ENCODE results near the gene HABP4.

HABP4 gene

DNA sequence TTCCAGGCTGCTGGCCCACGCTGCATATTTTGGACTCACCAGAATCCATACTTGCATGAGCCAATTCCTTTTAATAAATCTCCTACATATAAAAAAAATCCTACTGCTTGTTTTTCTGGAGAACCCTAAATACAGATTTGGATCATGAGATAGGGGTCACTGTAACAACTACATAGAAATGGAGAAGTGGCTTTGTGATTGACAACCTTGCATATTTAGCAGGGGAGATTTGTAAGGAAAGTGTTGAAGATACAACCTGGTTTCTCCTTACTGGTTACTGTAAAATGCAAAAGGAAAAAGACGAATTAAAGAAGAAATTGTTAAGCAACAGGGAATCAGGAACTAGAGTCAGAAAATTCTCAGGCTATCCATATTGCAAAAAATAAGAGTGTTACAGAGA is 74.8 kb downstream of the HABP4 start:
- no peak for DNase-seq

- DNase-seq: no peak
Measured at GRCh38 chr9:96532173-96532572, 82.2 kb downstream of the HABP4 start.

DNA sequence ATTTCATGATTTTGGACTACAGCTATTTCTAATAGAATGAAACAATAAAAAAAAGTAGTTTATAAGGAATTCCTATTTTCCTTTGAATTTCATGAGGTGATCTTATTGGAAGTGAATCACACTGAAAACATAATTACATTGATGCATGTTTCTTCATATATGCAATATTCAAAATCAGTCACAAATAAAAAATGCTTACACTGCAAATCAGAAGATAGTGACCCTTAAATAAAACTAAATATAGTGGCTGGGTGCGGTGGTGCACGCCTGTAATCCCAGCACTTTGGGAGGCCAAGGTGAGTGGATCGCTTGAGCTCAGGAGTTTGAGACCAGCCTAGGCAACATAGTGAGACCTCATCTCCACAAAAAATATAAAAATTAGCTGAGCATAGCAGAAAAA is 90.1 kb downstream of the HABP4 start:
- DNase-seq: no peak
